RPMI7951 (cell line): ENCODE data around the gene AGAP1. TPM values are rescaled to one million over a fixed set of nuclear protein-coding genes. Genes with fewer than 3 reads are reported as not detected.
"Not testable (repeated sequence)": the region's sequence is repeated elsewhere in the genome, so short reads cannot be mapped to it uniquely, and the experiment has no call there.

Experiments
- DNase-seq: peaks from one replicate; pipeline ENCODE4 v3.0.0-alpha.2; 2012; ENCODE audit warnings: low read depth
- total RNA-seq: library from RNA; depleted of rRNA; stranded (reverse); fragments of >200 nt; shearing (Covaris generic); gene quantifications from 2 replicates; pipeline ENCODE4 v1.2.3, GENCODE V29; 2014

Gene AGAP1
- total RNA-seq, 1 experiment from 2014 or later = 5.4 TPM

GRCh38 chr2:235757640-235758039 lies 263.8 kb downstream of the AGAP1 start:
- no peak for DNase-seq

GRCh38 chr2:235762832-235763598 lies 269.2 kb downstream of the AGAP1 start:
- no peak for DNase-seq

GRCh38 chr2:235763816-235764215 lies 270.0 kb downstream of the AGAP1 start:
- no peak for DNase-seq

- DNase-seq = not testable (repeated sequence)
Observed at GRCh38 chr2:235764478-235764877, 270.6 kb downstream of the AGAP1 start.

- peak; percentile 37 for DNase-seq
Observed at GRCh38 chr2:235765181-235765820, 271.5 kb downstream of the AGAP1 start.

- peak; percentile 77 for DNase-seq
Observed at GRCh38 chr2:235766278-235766677, 272.4 kb downstream of the AGAP1 start.

GRCh38 chr2:235768606-235769005 lies 274.8 kb downstream of the AGAP1 start:
- no peak for DNase-seq

GRCh38 chr2:235769046-235769445 lies 275.2 kb downstream of the AGAP1 start:
- no peak for DNase-seq

GRCh38 chr2:235770909-235771820 lies 277.3 kb downstream of the AGAP1 start:
- no peak for DNase-seq

GRCh38 chr2:235773188-235773928 lies 279.5 kb downstream of the AGAP1 start:
- DNase-seq = no peak

GRCh38 chr2:235774153-235774870 lies 280.5 kb downstream of the AGAP1 start:
- no peak for DNase-seq

GRCh38 chr2:235776531-235776930 lies 282.7 kb downstream of the AGAP1 start:
- DNase-seq = no peak

- peak; percentile 58 for DNase-seq
Observed at GRCh38 chr2:235779444-235779896, 285.6 kb downstream of the AGAP1 start.

- no peak for DNase-seq
Observed at GRCh38 chr2:235780401-235780800, 286.6 kb downstream of the AGAP1 start.

- no peak for DNase-seq
Observed at GRCh38 chr2:235781775-235782174, 287.9 kb downstream of the AGAP1 start.

- DNase-seq = no peak
Observed at GRCh38 chr2:235784788-235785187, 290.9 kb downstream of the AGAP1 start.

GRCh38 chr2:235789552-235789951 lies 295.7 kb downstream of the AGAP1 start:
- DNase-seq = no peak

GRCh38 chr2:235793163-235793752 lies 299.4 kb downstream of the AGAP1 start:
- DNase-seq = no peak

- DNase-seq = no peak
Observed at GRCh38 chr2:235799281-235799680, 305.4 kb downstream of the AGAP1 start.

- DNase-seq = no peak
Observed at GRCh38 chr2:235802542-235802941, 308.7 kb downstream of the AGAP1 start.
